Breast epithelium (tissue), 3 donors: ENCODE data around the gene GNL1.

Source experiments
- POLR2A ChIP-seq: fragments of 450-650 bp; IDR thresholded peaks from one replicate; pipeline ENCODE4 v1.6.1; 2016; ENCODE audit warnings: antibody characterized with exemption, mild to moderate bottlenecking, moderate library complexity
- POLR2AphosphoS5 ChIP-seq, 3 donors: sonication (generic); formaldehyde crosslinking; IDR thresholded peaks; one replicate each; pipeline ENCODE4 v1.6.1; 2017; ENCODE audit warnings: antibody characterized with exemption in 3 of 3
- TF ChIP-seq, protein P1 (sequence below), 3 donors: fragments of 450-650 bp; IDR thresholded peaks; one replicate each; pipeline ENCODE4 v1.5.1; 2016 to 2017; ENCODE audit warnings: antibody characterized with exemption in 3 of 3, mild to moderate bottlenecking in 3 of 3, moderate library complexity in 3 of 3

GRCh38 chr6:30533460-30534294, 22.6 kb downstream of the GNL1 start:
- TF ChIP-seq, protein P1, sequence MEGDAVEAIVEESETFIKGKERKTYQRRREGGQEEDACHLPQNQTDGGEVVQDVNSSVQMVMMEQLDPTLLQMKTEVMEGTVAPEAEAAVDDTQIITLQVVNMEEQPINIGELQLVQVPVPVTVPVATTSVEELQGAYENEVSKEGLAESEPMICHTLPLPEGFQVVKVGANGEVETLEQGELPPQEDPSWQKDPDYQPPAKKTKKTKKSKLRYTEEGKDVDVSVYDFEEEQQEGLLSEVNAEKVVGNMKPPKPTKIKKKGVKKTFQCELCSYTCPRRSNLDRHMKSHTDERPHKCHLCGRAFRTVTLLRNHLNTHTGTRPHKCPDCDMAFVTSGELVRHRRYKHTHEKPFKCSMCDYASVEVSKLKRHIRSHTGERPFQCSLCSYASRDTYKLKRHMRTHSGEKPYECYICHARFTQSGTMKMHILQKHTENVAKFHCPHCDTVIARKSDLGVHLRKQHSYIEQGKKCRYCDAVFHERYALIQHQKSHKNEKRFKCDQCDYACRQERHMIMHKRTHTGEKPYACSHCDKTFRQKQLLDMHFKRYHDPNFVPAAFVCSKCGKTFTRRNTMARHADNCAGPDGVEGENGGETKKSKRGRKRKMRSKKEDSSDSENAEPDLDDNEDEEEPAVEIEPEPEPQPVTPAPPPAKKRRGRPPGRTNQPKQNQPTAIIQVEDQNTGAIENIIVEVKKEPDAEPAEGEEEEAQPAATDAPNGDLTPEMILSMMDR (IDR thresholded peaks at IDR 0.05) = no peak
- TF ChIP-seq POLR2AphosphoS5 (IDR thresholded peaks at IDR 0.05) (no peak), POLR2A (no peak)
